GM10248 (cell line): Measurements from ENCODE around the gene PLCH1.

Experiments
- CTCF ChIA-PET: fragments of 300-600 bp; sonication (Branson Sonifier 250); formaldehyde crosslinking; extraction: SDS; loops from one replicate; lab custom pipeline; 2021; ENCODE audit warnings: antibody characterized with exemption; lab: Yijun Ruan, JAX
- POLR2A ChIA-PET: fragments of 350-650 bp; sonication (Branson Sonifier 250); formaldehyde crosslinking; extraction: SDS; loops from one replicate; lab custom pipeline; 2020; ENCODE audit warnings: antibody characterized with exemption; lab: Yijun Ruan, JAX
- DNase-seq: peaks from one replicate; pipeline ENCODE4 v3.0.0; 2012; ENCODE audit errors: extremely low spot score
- TF ChIP-seq, protein P1 (sequence below): IDR thresholded peaks from 2 replicates; pipeline ENCODE4 v1.5.1; 2012; ENCODE audit warnings: mild to moderate bottlenecking, low read depth; ENCODE audit errors: extremely low read depth, missing control alignments, control extremely low read depth

PLCH1 gene

DNA sequence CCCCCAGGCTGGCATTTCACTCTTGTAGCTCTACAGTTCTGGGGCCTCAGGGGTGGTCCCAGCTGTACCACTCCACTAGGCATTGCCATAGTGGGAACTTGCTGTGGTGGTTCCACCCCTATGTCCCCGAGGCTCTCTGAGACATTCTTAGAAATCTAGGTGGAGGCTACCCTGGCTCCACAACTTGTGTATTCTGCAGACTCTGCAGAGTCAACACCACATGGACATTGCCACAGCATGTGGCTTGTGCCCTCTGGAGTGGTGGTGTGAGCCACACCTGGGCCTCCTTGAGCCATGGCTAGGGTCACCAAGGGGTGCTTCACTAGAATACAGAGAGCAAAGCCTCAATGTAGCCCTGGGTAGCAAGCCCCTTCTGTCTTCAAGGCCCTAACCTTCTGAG lies 397.0 kb downstream of the PLCH1 start:
- DNase-seq = no peak
- POLR2A ChIA-PET = no interaction called here
- TF ChIP-seq, protein P1, sequence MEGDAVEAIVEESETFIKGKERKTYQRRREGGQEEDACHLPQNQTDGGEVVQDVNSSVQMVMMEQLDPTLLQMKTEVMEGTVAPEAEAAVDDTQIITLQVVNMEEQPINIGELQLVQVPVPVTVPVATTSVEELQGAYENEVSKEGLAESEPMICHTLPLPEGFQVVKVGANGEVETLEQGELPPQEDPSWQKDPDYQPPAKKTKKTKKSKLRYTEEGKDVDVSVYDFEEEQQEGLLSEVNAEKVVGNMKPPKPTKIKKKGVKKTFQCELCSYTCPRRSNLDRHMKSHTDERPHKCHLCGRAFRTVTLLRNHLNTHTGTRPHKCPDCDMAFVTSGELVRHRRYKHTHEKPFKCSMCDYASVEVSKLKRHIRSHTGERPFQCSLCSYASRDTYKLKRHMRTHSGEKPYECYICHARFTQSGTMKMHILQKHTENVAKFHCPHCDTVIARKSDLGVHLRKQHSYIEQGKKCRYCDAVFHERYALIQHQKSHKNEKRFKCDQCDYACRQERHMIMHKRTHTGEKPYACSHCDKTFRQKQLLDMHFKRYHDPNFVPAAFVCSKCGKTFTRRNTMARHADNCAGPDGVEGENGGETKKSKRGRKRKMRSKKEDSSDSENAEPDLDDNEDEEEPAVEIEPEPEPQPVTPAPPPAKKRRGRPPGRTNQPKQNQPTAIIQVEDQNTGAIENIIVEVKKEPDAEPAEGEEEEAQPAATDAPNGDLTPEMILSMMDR = no peak
- CTCF ChIA-PET = interaction anchor here (1.0 kb wide), 1 partner anchor 12 kb away, joined by 3 read pairs; no protein-coding TSS in a partner anchor

DNA sequence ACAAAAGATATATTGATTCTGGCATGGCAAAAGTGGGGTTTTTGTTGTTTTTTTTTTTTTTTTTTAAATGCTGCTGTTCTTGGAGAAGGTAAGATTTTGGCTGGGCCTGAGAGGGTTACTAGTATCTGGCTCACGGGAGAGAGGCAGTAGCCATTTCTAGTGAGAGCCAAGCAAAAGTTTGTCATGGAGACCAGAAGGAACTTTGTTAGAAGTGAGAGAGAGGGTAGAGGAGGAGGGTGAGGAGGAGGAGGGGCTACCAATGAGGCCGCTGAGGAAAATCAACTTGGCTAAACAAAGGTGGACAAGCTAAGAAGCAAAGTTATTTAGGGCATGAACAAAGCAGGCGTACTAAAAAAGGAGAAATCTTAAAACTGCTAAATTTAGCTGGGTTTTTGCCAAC lies 402.5 kb downstream of the PLCH1 start:
- no peak for DNase-seq
- CTCF ChIA-PET = no interaction called here
- TF ChIP-seq, protein P1 = no peak
- POLR2A ChIA-PET = interaction anchor here (0.7 kb wide), 1 partner anchor 426 kb away, joined by 3 read pairs; no protein-coding TSS in a partner anchor

DNA sequence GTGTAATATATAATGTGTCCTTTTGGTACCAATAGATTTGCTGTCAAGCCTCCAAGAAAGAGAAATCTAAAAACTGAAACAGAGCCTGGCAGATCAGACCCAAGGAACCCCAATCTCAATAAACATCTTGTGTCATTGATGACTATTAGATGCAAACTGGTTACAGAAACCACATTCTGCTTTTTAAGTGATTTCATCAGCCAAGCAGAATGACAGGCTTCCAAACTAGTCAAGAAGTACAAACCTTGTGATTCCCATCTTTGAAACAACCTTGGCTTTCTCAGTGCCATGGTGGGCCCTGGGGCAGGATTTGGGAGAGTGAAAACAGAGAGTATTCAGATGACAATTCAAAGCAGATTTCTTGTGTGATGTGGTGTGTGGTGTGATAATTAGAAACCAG lies 405.8 kb downstream of the PLCH1 start:
- CTCF ChIA-PET = interaction anchor here (2.1 kb wide), 1 partner anchor 13 kb away, joined by 8 read pairs; no protein-coding TSS in a partner anchor
- TF ChIP-seq, protein P1 = no peak
- POLR2A ChIA-PET = no interaction called here
- DNase-seq = no peak

DNA sequence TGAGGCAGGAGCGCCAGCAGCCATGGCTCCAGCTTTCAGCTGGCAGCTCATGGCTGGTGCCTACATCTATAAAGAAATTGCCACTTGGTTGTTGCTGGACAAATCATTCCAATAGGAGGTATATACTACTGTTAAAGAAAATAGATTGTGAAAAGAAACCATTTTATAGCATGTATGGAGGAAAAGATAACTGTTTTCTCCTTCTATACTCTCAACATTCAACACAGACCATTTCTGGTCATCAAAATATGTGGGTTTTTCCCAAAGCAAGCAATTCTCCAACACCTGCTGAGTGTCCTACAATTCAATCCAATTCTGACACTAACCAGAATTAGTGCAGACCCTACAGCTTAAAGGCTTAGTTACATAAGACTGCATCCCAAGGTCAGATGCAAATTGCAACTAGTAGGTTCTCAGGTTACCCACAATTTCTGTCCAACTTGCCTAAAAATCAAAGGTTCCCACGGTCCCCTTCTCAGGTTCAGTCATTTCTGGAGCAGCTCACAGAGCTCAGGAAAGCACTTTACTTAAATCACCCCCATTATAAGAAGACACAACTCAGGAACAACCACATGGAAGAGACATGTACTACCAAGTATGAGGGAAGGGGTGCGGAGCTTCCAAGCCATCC lies 409.0 kb downstream of the PLCH1 start:
- TF ChIP-seq, protein P1 = no peak
- POLR2A ChIA-PET = no interaction called here
- DNase-seq = no peak
- CTCF ChIA-PET = interaction anchor here (1.2 to 4.2 kb wide), 4 partner anchors 9 to 366 kb away, joined by 3 to 27 read pairs (median 4); no protein-coding TSS in a partner anchor

DNA sequence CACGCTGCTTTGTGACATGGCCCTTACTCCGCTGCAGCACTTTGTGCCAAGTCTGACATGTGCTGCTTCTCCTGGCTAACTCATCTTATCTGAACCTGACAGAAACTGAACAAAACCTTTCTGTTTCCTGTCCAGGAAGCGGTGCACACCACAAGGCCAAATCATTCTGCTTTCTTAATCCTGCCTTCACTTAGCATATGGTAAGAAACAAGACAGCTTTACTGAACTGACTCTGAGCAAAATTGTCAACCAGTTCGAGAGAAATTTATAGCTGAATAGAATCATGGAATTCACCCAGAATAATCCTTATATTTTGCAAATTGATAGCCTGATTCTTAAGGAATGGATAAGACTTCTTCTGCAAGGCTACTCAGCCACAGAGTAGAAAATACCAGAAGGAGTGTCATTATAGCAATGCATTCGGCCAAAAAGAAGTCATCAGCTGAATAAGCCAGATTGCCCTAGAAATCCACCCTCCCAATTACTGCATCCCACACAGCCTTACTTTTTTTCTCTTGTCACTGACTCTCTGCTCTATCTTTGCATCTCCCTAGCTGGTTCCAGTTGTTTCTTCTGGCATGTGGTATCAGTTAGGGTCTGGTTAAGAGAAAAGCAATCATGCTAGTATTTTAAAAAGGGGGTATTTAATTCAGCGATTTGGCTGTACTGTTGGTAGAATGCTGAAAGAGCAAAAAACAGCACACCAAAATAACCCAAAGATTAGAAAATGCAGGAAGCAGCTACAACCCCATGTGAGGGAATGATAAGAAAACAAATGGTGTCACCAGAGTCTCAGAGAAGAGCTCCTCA lies 409.8 kb downstream of the PLCH1 start:
- ChIA-PET POLR2A (no interaction called here), CTCF (interaction anchor here (1.2 to 4.2 kb wide), 4 partner anchors 8 to 367 kb away, joined by 3 to 27 read pairs (median 4); no protein-coding TSS in a partner anchor)
- DNase-seq = no peak
- TF ChIP-seq, protein P1 = no peak

DNA sequence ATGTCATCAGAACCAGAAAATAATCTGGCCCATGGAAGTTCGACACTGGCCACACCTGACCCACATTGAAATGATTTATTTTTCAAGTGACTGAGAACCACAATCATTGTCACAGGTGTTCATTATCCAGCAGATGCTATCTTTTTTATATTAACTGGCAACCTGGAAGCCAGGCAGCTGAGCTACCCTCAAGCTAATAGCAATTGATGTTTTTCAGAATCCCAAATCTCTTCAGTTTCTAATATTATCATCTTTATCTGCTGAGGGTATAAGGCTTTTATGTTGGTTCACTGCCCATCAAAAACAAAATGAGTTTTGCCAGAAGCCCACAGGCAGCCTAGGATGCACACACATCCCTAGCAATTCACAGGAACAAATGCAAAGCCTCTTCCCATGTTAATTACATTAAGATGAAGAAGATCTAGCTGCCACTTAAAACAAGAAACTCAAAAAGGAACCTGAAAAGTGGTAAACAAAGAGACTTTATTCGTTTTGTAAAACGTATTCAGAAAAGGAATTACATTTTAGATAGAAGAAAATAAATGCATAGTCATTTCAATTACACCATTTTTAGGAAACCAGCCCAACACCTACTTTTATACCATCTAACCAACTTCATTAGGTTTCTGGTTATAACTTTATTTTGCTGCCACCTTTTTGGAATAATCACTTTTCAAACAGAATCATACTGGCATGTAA lies 410.5 kb downstream of the PLCH1 start:
- POLR2A ChIA-PET = no interaction called here
- CTCF ChIA-PET = interaction anchor here (4.2 kb wide), 1 partner anchor 12 kb away, joined by 27 read pairs; no protein-coding TSS in a partner anchor
- no peak for DNase-seq

More for the DNA sequence above, 410.5 kb downstream of the PLCH1 start:
- TF ChIP-seq, protein P1 = no peak
